ENCODE data around the gene RPS6KA5.

Gene RPS6KA5

GRCh38 chr14:91027561-91027960 lies 32.9 kb downstream of the RPS6KA5 start:
- DNase-seq = no peak

GRCh38 chr14:91022622-91023028 lies 37.8 kb downstream of the RPS6KA5 start:
- peak; percentile 17 for DNase-seq

- peak; percentile 4 for DNase-seq
Observed at GRCh38 chr14:91021991-91022621, 38.3 kb downstream of the RPS6KA5 start.

- no peak for DNase-seq
Observed at GRCh38 chr14:91021115-91021514, 39.3 kb downstream of the RPS6KA5 start.

- no peak for DNase-seq
Observed at GRCh38 chr14:91019673-91020072, 40.8 kb downstream of the RPS6KA5 start.

- DNase-seq = no peak
Observed at GRCh38 chr14:91018481-91018880, 42.0 kb downstream of the RPS6KA5 start.

GRCh38 chr14:91016800-91017410 lies 43.5 kb downstream of the RPS6KA5 start:
- DNase-seq = no peak

- no peak for DNase-seq
Observed at GRCh38 chr14:91015435-91015834, 45.0 kb downstream of the RPS6KA5 start.

- no peak for DNase-seq
Observed at GRCh38 chr14:91012045-91012444, 48.4 kb downstream of the RPS6KA5 start.

GRCh38 chr14:91010153-91010533 lies 50.3 kb downstream of the RPS6KA5 start:
- DNase-seq = no peak

- DNase-seq = no peak
Observed at GRCh38 chr14:91009501-91010152, 50.8 kb downstream of the RPS6KA5 start.

GRCh38 chr14:91008759-91009409 lies 51.6 kb downstream of the RPS6KA5 start:
- DNase-seq = no peak

- DNase-seq = no peak
Observed at GRCh38 chr14:91005716-91006115, 54.7 kb downstream of the RPS6KA5 start.

- DNase-seq = no peak
Observed at GRCh38 chr14:91004987-91005386, 55.5 kb downstream of the RPS6KA5 start.

- no peak for DNase-seq
Observed at GRCh38 chr14:90999299-90999698, 61.1 kb downstream of the RPS6KA5 start.

GRCh38 chr14:90996967-90997366 lies 63.5 kb downstream of the RPS6KA5 start:
- no peak for DNase-seq

- DNase-seq = no peak
Observed at GRCh38 chr14:90995785-90996184, 64.7 kb downstream of the RPS6KA5 start.

- no peak for DNase-seq
Observed at GRCh38 chr14:90993792-90994191, 66.6 kb downstream of the RPS6KA5 start.

GRCh38 chr14:90991690-90992443 lies 68.6 kb downstream of the RPS6KA5 start:
- no peak for DNase-seq

GRCh38 chr14:90990141-90990540 lies 70.3 kb downstream of the RPS6KA5 start:
- no peak for DNase-seq

- no peak for DNase-seq
Observed at GRCh38 chr14:90987140-90987539, 73.3 kb downstream of the RPS6KA5 start.

- DNase-seq = no peak
Observed at GRCh38 chr14:90986510-90986909, 73.9 kb downstream of the RPS6KA5 start.

Measured in fibroblast of skin of abdomen (primary cell).